ENCODE results near the gene CFC1B.
"Not testable (repeated sequence)": the region's sequence is repeated elsewhere in the genome, so short reads cannot be mapped to it uniquely, and the experiment has no call there.

The CFC1B gene

DNA sequence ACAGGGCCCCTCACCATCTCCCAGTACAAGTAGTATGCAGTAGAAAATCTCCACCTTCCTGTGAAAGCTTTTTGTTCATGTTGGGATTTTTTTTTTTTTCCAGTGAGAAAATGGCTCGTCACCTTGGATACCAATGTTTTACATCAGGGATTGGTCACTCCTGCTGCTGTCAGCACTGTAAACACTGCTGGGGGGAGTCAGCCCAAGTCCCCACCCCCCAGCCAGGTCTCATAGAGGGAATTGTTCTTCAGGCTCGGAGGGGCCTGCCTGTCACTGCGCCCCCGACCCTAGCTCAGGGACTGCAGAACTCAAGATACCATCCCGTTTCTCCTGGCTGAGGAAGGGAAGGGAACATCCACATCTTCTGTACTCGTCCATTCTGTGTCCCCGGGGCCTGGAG, at the start of gene CFC1B:
Gene CFC1B (plus strand): TSS at position 231 of the 400 bp plus-strand sequence. CDS start 263 bp downstream, outside the sequence.
- DNase-seq, result not testable (repeated sequence)

DNA sequence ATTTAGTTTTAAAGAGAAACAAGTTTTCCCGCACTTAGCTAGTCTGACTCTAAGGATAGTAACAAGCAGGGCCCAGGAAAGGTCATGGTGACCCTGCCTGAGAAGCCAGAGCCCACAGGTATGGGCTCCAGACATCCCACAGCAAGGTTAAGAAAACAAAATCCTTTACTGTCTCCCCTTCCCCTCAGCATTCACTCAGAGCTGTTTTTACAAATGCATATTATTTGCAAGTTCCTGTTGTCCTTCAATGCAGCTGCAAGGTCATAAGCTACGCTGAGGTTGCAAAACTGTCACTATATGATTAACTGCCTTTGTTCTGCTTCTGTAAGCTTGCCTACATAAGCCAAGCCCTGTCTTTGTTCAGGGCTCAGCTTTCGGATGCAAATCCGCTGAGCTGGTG, 29.9 kb upstream of the CFC1B start:
- not testable (repeated sequence) for DNase-seq

DNA sequence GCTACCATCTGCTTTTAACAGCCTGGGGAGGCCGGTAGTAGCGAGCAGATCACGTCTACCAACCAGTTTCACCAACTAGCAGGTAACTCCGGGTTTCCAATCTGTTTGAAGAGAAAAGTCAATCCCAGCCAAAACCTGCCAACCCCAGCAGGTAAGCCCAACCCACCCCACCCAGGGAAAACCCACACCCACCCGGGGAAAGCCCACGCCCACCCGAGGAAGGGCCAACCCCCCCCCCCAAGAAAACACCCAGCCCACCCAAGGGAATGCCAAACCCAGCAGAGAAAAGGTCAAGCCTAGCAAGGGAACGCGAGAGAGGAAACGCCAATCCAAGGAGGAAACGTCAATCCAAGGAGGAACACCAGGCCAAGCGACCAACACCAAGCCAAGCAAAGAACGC, 11.8 kb upstream of the CFC1B start, which contains the start of gene POTEI:
Gene POTEI (minus strand): TSS at position 101 of the 400 bp plus-strand sequence. CDS start 93 bp downstream, at position 8.
- not testable (repeated sequence) for DNase-seq

DNA sequence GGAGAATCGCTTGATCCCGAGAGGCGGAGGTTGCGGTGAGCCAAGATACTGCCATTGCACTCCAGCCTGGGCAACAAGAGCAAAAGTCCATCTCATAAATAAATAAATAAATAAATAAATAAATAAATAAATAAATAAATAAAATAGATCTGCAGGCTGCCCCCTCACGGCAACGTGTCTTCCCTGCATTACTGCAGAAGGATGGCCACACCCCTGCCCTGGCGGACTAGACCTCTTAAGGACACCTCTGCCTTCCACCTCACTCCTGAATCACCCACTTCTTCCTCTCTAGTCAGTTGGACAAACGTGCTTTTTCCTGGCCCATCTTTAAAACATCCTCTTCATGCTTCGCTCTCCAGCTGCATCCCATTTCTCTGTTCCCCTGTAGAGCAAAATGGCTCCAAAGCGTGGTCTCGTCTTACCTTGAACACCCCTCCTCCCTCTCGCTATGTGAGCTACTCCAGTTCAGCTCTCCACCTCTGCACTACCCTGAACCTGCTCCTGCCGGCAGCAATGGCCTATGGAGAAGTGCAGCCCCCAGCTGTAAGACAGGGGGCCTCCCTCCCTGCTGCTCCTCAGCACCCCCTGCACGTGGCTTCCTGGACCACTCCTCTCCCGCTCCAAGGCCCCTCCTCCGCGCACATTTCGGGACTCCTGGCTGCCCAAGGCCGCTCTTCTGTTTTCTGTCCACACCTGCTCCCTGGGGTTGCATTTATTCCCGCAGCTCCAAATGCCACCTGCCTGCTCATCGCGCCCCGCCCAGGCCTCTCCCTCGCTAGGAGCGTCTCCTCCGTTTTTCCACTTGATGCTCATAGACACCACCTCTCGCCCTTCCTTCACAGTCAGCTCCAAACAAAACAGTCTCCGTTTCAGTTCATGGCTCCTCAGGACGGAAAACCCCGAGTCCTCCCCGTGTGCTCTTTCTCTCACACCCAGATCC, 9.9 kb upstream of the CFC1B start:
- not testable (repeated sequence) for DNase-seq

DNA sequence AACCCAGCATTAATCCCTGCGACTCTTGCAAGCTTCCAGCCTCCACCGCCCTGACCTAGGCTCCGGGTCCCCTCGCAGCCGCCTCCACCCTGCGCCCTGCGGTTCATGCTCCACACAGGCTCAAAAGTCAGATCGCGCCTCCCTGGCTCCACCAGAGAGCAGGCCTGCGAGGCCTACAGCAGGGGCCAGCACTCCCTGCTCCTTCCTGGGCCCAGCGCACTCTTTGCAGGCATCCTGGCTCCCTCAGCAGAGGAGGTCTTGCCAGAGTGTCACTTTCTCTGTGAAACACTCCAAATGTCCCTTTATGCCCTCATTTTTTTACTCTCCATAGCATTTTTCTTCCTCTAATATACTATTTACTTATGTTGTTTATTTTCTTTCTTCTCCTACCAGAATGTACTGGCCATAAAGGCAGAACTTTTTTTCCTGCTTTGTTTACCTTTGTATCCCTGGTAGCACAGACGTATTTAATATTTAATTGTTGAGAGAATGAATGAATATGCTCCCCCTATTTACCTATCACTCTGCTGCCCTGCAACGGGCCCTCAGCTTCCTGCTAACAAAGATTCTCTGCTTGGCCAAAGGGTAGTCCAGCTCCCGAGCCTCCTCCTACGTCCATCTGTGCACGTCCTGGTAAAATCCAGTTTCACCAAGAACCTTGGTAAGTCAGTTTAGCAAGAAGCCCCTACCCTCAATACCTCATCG, 9.1 kb upstream of the CFC1B start:
- not testable (repeated sequence) for DNase-seq

DNA sequence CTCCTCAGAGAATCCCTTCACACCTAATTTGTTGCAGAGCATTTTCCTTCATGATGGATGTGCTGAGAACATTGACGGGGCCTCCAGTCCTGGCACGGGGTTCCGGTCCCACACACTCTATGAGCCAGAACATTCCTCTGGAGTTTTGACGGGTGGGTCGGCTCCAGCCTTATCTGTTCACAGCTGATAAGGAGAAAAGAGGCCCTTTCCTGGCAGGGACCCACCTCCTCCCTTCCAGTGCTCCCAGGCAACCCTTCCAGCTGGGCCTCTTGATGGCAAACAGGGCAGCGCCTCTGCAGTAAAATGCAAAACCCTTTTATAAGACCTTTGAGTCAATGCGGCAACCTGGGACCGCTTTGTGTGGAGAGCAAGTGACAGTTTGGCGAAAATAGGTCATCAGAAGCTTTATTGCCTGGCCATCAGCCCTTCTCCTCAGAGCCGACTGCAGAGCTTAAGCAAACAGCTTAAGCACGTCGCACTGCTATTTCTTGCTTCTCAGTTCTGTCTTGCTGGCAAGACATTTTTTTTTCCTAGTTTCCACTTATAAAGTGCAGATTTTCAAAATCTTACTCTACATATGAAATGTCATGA, 2.4 kb upstream of the CFC1B start:
- not testable (repeated sequence) for DNase-seq

DNA sequence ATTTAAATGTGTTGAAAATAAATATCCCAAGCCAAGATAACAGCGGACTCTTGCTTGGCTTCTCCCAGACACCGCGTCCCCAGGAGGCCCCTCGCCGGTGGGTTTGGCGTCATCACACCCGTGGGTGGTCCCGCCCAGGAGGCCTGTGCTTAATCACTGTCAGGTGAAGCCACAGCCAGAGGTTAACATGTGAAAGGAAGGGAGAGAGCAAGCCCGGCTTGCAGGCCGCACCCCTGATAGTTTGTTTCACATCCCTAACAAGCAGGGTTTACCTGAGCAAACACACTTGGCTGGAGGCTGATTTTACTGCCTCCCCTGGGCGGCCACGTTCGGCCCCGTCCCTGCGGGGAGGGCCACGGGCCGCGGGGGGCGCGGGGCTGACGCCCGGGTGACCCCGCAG, 1.4 kb downstream of the CFC1B start:
- DNase-seq, result not testable (repeated sequence)

DNA sequence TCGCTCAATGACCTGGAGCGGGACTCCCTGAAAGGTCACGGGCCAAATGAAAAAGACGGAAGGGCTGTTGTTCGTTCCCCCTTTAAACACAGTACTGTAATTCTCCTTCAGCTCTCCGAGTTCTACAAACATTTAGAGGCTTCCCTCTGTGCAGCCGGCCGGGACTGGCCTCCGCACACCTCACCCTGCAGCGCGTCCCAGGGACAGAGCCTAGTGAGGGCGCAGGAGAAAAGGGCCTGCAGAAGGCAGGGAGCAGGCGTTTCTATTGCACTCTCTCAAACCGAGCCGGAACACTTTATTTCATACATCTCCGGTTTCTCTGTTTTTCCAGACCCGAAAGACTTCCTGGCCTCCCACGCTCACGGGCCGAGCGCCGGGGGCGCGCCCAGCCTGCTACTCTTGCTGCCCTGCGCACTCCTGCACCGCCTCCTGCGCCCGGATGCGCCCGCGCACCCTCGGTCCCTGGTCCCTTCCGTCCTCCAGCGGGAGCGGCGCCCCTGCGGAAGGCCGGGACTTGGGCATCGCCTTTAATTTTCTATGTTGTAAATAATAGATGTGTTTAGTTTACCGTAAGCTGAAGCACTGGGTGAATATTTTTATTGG, 6.4 kb downstream of the CFC1B start:
- not testable (repeated sequence) for DNase-seq

DNA sequence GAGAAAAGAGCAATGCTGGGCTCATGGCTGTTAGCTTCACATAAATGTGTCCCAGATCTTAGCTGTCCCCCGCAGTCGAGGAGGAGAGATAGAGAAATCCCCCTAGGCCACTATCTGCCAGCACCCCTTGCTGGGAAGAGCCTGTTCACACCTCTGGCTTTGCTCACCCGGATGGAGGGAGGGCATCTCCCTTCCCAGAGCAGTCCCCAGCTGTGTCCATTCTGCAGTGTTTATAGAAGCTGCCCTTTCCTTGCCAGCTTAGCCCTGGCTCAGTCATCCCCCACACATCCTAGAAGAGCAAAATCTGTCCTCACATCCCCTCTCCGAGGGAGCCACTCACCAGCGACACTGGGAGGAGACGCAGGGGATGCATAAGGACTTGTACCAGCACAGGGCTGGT, 8.5 kb downstream of the CFC1B start:
- not testable (repeated sequence) for DNase-seq

DNA sequence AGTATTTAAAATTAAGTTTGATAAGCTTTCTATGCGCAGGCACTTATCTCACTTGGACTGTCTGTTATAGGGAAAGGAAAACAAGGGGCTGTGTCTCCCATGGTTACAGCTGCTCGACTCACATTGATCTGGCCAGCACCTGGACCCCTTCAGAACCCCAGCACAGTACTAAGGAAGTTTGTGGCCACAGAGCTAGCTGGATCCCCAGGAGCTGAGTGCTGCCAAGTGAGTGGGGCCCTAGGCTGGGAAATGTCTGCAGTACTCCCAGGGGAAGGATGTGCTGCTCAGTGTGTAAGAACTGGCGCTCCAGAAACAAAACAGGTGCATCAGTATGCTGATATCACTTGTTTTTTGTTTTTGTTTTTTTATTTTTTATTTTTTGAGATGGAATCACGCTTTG, 9.2 kb downstream of the CFC1B start:
- not testable (repeated sequence) for DNase-seq

DNA sequence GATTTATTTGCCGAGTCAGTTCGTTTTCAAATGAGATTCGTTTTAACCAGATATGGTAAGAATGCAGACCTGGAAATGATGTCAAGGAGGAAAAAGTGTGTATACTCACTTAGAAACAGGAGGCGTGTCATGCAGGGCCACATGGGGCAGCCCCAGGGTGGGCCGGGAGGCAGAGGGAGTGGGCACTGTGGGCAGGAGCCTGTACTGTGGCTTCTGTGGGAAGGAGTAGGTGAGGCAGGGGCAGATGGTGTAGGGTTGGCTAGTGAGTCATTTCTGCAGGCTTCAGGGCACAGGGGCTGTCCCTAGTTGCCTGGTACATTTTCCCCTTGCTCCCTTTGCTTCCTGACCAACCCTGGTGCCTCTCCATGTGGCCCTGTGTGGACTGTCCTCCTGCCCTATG, 10.2 kb downstream of the CFC1B start:
- DNase-seq, result not testable (repeated sequence)

DNA sequence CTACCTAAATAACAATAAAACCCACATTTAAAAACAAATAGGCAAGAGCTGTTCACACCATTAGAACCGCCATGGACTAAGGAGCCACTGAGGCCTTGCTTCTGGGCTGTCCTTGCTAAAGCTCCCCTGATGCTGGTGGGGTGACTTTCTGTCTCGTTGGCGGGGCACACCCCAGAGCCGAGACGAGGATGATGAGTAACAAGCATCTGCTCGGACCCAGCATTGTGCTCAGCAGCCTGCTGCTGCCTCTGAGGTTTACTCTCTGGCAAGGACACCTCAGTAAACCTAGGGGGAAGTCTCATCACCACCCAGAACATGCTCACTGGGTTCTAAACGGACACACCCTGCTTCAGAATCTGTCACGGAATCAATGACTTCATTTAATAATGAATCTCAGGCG, 10.7 kb downstream of the CFC1B start:
- DNase-seq, result not testable (repeated sequence)

DNA sequence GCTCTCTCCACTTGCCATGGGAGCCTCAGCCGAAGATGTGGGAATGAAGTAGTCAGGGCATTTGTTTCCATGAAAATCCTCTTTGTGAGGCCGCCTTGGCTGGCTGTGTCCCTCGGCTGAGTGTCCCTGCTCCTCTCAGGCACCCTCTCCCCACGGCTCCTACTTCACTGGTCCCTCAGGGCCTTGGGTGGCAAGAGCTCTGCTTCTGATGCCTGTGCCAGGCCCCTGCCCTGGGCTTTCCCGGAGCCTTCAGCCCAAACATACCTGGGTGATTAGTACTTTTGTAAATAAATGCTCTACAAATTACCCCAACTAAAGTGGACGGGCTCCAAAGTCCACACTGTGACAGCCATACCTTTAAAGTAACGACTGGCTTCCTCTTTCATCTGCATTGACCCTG, 15.6 kb downstream of the CFC1B start:
- DNase-seq, result not testable (repeated sequence)

DNA sequence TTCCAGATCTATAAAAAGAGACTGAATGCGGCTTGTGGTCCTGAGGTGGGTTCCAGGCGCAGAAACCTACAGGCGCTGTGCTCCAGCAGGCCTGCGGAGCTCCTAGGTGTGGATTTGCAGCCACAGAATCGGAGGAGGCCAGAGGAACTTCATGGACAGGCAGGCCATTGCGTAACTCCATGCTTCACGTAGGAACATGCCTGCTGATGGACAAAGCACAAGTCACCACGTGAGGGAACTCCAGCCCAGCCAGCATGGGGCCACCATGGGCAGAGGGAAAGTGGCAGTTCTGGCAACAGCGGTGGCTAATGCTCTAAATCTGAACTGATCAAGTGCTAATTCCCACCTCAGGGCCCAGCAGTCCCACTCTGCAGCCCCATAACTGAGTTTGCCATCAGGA, 17.2 kb downstream of the CFC1B start:
- not testable (repeated sequence) for DNase-seq

DNA sequence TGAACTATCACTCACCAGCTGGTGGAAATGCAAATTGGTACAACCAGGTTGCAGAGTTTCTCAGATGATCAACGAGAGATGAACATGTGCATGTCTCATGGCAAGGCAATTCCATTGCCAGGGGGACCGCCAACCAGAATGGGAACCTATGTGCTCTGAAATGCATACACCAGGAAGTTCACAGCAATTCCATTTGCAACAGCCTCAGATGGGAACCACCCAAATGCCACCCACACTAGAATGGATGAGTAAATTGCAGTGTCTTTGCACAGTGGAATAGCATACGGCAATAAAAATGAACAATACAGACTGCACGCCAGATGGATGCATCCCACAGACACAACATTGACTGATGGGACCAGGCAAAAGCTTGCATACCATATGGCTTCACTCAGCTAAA, 21.8 kb downstream of the CFC1B start:
- not testable (repeated sequence) for DNase-seq

DNA sequence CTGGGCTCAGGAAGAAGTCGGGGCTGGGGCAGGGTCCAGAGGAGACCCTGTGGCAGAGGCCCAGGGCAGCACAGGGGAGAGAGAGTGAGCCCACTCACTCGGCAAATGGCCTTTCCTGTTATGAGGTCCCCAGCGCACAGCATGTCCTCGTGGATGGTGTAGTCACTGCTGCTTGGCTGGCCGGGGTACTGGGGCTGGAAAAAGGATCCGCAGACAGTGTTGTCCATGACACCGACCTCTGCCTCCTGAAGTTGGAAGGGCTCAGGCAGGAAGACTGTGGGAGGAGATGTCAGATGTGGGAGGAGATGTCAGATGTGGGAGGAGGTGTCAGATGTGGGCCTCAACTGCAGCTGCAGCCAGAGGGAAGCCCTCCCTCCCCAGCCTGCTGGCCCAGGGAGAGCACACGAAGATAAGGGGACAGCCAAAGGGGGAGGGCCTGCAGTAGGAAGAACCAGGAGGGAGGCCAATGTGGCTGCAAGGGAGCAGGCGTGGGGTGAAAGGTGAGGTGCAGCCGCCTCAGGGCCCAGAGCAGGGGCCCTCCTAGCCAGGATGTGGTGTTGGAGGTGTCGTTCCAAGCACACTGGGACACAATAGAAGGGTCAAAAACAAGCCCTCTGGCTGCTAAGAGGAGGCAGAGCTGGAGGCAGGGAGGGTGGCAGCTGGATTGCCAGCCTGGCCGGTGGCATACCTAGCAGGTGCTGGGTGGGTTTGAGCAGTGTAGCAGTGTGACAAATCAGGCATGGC, 22.9 kb downstream of the CFC1B start:
- DNase-seq, result not testable (repeated sequence)

DNA sequence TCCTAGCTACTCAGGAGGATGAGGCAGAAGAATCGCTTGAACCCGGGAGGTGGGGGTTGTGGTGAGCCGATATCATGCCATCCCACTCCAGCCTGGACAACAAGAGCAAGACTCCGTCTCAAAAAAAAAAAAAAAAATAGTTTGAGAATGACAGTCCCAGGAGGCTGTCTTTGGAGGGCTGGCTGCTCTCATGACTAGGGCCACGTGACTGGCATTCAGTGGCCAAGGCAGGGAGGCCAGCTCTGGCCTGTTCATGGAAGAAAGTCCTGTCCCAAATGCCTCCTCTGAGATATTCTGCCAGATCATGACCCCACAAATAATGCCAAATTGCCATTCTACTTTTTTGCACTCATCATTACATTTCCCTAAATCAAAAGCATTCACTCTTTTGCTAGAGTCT, 24.0 kb downstream of the CFC1B start:
- not testable (repeated sequence) for DNase-seq

DNA sequence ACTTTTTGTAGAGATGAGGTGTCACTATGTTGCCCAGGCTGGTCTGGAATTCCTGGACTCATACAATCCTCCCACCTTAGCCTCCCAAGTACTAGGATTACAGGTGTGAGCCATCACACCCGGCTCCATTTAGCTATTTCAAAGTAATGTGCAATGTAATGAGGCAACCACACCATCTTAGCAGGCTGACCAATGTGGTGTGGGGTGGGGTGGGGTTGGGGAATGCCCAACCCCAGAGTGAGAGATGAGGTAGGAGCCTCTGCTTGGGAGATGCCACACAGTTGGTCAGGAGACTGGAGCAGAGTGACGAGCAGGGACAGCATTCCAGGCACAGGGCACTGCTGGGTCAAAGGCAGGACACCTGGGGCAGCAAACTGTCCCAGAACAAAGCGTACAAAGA, 27.4 kb downstream of the CFC1B start:
- not testable (repeated sequence) for DNase-seq

DNA sequence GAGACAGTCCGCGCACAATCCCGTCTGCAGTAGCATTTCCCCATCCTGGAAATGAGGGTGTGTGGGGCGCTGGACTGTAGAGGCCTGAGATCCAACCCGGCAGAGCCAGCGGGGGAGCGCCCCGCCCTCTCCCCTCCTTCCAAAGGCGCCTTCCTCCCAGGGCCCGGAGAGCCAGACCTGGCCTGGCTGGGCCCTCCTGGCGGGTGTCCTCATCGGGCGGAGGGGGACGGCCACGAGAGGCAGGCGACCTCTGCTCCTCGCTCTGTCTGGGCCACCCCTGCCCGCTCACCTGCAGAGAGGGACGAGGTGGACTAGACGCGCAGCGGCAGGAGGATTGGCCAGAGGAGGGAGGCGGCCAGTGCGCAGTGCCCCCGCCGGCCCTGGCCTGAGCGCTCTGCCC, 28.5 kb downstream of the CFC1B start:
- DNase-seq, result not testable (repeated sequence)

DNA sequence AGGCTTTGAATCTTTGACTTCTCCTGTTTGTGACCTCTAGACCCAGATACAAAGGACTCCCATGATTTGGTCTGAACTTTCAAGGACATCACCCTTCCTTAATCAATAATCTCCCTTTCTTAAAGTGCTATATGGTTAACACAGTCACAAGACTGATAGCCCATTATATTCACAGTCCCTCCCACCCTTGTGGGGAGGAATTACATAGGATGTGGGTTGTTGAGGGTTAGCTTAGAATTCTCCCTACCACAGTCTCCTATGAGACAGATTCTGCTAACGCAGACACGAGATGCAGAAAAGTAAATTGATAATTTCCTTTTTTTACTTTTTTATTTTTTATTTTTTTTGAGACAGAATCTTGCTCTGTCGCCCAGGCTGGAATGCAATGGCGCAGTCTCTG, 33.2 kb downstream of the CFC1B start:
- DNase-seq, result not testable (repeated sequence)

DNA sequence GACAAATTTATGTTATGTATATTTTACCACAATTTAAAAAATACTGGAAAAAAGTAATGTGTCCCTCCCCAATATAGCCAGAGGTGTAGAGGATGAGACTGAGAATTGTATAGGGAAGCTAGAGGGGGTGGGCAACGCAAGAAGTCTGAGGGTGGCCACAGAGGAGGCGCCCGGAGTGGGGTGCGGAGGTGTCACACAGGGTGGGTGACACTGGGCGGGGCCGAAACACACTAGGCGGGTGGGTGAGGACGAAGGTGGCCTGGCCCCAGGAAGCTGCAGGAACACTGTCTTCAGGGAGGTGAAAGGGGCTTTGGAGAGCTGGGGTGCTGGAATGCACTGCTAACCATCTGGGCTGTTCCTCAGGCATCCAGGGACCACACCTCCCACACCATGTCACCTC, 35.4 kb downstream of the CFC1B start:
- not testable (repeated sequence) for DNase-seq

DNA sequence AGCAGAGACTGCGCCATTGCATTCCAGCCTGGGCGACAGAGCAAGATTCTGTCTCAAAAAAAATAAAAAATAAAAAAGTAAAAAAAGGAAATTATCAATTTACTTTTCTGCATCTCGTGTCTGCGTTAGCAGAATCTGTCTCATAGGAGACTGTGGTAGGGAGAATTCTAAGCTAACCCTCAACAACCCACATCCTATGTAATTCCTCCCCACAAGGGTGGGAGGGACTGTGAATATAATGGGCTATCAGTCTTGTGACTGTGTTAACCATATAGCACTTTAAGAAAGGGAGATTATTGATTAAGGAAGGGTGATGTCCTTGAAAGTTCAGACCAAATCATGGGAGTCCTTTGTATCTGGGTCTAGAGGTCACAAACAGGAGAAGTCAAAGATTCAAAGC, 45.1 kb downstream of the CFC1B start:
- not testable (repeated sequence) for DNase-seq
